AG10803 (cell line): ENCODE measurements around the gene TBC1D17.
A peak's percentile ranks its signal among the peaks of the same experiment; 100 is the strongest.

Experiments
- DNase-seq: peaks from one replicate; pipeline ENCODE4 v3.0.0; 2010; ENCODE audit warnings: low read depth
- H3K4me3 ChIP-seq: 2 replicates; pipeline ENCODE4 v1.5.1; 2011; ENCODE audit warnings: mild to moderate bottlenecking, low read length, control low read depth
- CTCF ChIP-seq: conservative IDR thresholded peaks from 2 replicates; pipeline ENCODE4 v1.5.1; 2011; ENCODE audit warnings: mild to moderate bottlenecking, low read length, control low read depth, inconsistent platforms

TBC1D17 gene

GRCh38 chr19:49910179-49910578 lies 32.7 kb downstream of the TBC1D17 start:
- TF ChIP-seq CTCF: no peak
- H3K4me3 ChIP-seq: no peak overlapping the region
- DNase-seq: no peak

- no peak for DNase-seq
- no peak overlapping the region for H3K4me3 ChIP-seq
- TF ChIP-seq CTCF: no peak
Measured at GRCh38 chr19:49911381-49912145, 34.1 kb downstream of the TBC1D17 start.

- DNase-seq: no peak
- H3K4me3 ChIP-seq: no peak overlapping the region
- no peak for TF ChIP-seq CTCF
Measured at GRCh38 chr19:49912965-49913685, 35.6 kb downstream of the TBC1D17 start.

GRCh38 chr19:49913720-49914119 lies 36.2 kb downstream of the TBC1D17 start:
- no peak for TF ChIP-seq CTCF
- DNase-seq: no peak
- no peak overlapping the region for H3K4me3 ChIP-seq

GRCh38 chr19:49915271-49915670 lies 37.8 kb downstream of the TBC1D17 start:
- no peak overlapping the region for H3K4me3 ChIP-seq
- no peak for DNase-seq
- TF ChIP-seq CTCF: peak; percentile 3; the same call in 1 of the 2 replicates

GRCh38 chr19:49916839-49917733 lies 39.6 kb downstream of the TBC1D17 start:
- TF ChIP-seq CTCF: no peak
- no peak overlapping the region for H3K4me3 ChIP-seq
- no peak for DNase-seq
